SH-SY5Y (cell line): Measurements from ENCODE around the gene ARID3B.

Experiments used
- GATA2 ChIP-seq: IDR thresholded peaks from 2 replicates; pipeline ENCODE4 v1.6.1; 2011; ENCODE audit warnings: mild to moderate bottlenecking, low read depth, low read length
- GATA3 ChIP-seq: IDR thresholded peaks from 2 replicates; pipeline ENCODE4 v1.6.1; 2011; ENCODE audit warnings: low read depth, mild to moderate bottlenecking, low read length, moderate library complexity

GRCh38 chr15:74613953-74614743 lies 73.1 kb downstream of the ARID3B start:
- TF ChIP-seq GATA3 (no peak), GATA2 (no peak)
